HL-60 (cell line): ENCODE measurements around the gene MCCC2.

ENCODE experiments used
- POLR2AphosphoS5 ChIP-seq: IDR thresholded peaks from 2 replicates; pipeline ENCODE4 v1.6.1; 2012; ENCODE audit warnings: low read depth
- TF ChIP-seq, protein P1 (sequence below): IDR thresholded peaks from one replicate; pipeline ENCODE4 v1.5.1; 2011; ENCODE audit warnings: low read length, control low read depth, inconsistent platforms; ENCODE audit not compliant: insufficient read depth

DNA sequence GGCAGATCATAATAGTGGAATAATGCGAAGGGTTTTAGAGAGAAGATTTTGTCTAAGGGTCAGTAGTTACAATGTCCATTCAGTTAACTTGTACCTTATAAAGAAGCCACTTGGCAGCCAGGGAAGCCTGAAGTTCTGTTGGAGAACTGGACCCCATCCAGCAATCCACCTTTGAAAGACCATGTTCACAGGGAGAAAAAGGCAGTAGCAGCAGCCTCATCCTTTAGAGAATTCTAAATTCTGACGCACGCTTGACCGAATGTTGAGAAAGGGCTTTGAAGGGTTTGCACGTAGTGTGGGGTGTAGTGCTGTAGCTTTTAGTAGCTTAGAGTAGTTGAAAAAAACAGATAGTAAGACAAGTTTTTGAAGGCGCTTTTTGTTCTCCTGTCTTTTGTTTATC is 42.8 kb downstream of the MCCC2 start:
- TF ChIP-seq, protein P1, sequence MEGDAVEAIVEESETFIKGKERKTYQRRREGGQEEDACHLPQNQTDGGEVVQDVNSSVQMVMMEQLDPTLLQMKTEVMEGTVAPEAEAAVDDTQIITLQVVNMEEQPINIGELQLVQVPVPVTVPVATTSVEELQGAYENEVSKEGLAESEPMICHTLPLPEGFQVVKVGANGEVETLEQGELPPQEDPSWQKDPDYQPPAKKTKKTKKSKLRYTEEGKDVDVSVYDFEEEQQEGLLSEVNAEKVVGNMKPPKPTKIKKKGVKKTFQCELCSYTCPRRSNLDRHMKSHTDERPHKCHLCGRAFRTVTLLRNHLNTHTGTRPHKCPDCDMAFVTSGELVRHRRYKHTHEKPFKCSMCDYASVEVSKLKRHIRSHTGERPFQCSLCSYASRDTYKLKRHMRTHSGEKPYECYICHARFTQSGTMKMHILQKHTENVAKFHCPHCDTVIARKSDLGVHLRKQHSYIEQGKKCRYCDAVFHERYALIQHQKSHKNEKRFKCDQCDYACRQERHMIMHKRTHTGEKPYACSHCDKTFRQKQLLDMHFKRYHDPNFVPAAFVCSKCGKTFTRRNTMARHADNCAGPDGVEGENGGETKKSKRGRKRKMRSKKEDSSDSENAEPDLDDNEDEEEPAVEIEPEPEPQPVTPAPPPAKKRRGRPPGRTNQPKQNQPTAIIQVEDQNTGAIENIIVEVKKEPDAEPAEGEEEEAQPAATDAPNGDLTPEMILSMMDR, result no peak
- no peak for TF ChIP-seq POLR2AphosphoS5
